Suprapubic skin (tissue), 4 donors: ENCODE measurements around the gene HES1.

Experiments used
- CTCF ChIP-seq, 2 donors: fragments of 200-600 bp in 1 of 2; fragments of 450-650 bp in 1 of 2; sonication (generic) in 1 of 2; IDR thresholded peaks; one replicate each; pipeline ENCODE4 v1.5.1; 2016 to 2019; ENCODE audit warnings: antibody characterized with exemption in 2 of 2, mild to moderate bottlenecking in 1 of 2, moderate library complexity in 1 of 2
- POLR2A ChIP-seq, 2 donors: fragments of 450-650 bp; IDR thresholded peaks; one replicate each; pipeline ENCODE4 v1.6.1; 2017; ENCODE audit warnings: antibody characterized with exemption in 2 of 2, mild to moderate bottlenecking in 2 of 2, moderate library complexity in 2 of 2
- POLR2AphosphoS5 ChIP-seq, 3 donors: sonication (generic); formaldehyde crosslinking; IDR thresholded peaks; one replicate each; pipeline ENCODE4 v1.6.1; 2017; ENCODE audit warnings: antibody characterized with exemption in 3 of 3

DNA sequence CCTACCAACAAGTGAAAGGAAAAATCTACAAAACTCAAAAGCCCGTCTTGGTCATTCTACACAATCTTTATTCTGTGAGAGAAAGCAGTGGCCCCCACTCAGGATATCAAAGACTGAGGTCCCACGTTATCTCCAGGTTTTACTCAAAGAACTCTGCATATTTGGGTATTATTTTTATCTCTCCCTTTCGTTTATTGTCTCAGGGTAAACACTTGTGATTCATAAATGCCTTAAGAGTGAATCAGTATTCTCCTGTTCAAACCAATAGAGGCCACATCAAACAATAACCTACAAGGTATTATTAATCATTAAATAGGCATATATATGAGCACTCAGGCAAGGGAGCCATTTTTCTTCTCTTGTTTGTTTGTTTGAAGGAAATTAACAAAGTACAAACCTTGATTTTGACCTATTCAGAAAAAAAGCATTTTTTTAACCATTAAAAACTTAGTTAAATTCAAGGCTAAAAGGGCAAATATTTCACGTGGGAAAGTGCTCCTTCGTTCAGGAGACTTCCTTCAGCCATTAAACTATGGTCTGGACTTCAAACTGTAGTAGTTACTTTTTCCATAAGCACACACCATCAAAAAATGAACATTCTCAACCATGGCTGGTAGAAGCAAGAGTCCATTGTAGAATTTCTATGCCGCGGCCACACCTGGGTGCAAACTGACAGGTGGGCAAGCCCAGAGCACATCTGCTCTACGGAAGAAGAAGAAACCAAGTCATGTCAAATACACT is 13.9 kb upstream of the HES1 start:
- TF ChIP-seq CTCF (IDR thresholded peaks at IDR 0.05) (no peak), POLR2AphosphoS5 (IDR thresholded peaks at IDR 0.05) (no peak), POLR2A (IDR thresholded peaks at IDR 0.05) (no peak)
